NCI-H128 (cell line): ENCODE results near the gene HPS5.

ENCODE experiments used
- DNase-seq: peaks from one replicate; lab custom pipeline; 2025; ENCODE audit not compliant: unreplicated experiment; lab: John Stamatoyannopoulos, UW

The HPS5 gene

DNA sequence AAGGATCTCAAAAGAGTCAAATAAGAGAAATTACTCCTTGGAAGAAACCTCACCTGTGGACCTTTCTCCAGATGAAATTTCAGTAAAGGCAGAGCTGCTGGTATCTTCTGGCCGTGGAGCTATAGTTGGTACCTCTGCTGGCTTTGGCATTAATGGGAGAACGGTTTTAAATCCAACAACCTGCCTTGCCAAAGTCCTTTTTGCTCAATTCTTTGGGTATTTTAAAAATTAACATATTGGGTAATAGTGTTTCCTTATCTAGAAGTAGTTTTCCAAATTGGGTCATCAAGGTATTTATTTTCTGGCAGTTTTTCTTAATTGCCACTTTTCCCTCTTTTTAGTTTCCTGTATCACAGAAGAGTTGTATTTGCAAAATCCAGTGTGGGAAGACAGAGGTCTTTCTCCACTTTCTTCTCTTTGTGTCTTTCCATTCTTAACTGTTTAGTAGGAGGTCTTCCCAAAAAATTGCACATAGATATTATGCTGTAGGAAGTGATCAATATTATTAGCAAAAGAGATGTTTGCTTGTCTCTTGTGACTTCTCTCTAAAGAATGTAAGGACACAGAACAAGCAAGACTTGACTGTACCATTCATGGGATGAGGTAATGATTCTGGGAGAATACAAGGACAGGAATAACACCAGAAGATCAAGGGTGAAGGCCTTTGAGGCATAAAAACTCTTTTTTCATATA is 85.1 kb downstream of the HPS5 start, which contains the start of gene SAA4:
SAA4 (minus strand) TSS at position 139 of the 693 bp plus-strand sequence. CDS start 876 bp downstream, outside the sequence.
- DNase-seq = no peak

DNA sequence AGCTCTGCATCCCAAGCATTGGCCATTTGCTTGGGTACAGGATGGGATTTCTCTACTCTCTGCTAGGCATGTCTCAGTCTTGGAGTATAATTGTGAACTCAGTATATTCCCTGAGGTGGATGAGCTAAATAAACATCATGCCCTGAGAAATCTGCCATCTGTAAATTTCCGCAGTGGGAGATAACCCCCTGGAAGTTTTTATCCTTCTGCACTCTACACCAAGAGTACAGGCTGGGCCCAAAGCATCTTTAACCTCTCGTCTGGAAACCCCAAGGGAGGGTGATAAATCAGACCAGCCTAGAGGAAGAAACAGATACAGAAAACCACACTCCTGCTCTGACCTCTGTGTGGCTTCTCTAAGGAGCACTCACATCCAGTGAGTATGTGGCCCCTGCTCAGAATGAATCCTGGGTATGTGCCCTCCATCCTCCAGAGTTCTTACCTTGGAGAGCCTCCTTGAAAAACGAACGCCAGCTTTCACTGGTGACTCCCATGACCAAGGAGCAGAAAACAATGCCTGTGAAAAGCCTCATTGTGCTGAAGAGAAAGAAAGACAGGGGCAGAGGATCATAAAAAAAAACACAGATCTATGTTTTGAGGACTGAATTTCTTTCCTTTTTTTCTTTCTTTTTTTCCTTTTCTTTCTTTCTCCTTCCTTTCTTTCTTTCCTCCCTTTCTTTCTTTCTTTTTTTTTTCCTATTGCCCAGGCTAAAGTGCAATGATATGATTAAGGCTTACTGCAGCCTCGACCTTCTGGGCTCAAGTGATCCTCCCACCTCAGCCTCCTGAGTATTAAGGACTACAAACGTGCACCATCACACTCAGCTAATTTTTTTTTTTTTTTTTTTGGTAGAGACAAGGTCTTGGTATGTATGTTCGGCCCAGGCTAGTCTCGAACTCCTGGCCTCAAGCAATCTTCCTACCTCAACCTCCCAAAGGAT is 86.3 kb downstream of the HPS5 start:
- DNase-seq = no peak

DNA sequence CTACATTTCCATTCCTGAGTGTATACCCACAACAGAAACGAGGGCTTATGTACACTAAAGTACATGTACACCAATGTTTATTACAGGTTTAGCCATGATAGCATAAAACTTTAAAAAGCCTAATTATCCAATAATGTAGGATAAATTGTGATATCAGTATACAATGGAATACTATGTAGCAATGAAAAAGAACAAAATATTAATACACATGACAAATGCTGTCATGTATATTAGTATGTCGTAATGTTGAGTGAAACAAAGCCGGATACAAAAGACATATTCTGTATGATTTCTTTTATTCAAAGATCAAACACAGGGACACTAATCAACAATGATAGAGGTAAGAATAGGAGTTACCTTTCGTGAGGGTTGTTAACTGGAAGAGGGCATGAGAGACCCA is 88.0 kb downstream of the HPS5 start:
- DNase-seq = no peak

DNA sequence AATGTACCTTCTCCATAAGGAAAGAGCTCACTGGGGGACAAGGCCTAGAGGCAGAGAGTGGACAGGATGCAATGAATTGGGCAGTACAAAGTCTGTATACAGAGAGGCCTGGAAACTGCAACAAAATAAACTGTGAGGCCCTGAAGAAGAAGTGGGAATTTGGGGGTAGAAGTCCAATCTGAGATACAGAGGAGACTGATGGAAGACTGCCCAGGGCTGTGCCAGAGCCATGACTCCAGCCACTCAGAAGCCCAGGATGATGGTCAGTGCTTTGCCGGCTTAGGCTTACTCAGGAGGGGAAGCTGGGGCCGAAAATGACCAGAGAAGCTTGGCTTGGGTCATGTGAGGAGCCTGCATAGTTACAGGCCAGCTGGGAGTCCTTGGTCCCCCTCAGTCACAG is 91.1 kb downstream of the HPS5 start:
- no peak for DNase-seq

DNA sequence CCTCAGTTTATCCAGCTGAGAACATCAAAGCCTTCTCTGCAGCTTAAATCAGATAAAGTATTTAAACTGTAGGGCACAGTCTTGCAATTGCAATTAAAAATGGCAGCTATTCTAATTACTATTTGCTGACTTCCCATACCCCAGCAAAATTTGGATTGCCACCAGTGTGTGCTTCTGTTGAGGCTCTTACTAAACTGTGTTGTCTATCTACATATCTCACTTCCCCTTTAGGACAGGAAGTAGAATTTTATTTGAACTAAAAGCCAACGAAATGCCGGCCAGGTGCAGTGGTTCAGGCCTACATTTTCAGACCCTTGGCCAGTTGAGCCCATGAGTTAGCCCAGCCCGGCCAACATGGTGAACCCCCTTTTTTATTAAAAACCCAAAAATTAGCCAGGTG is 92.4 kb downstream of the HPS5 start:
- no peak for DNase-seq
